GM12872 (cell line): ENCODE measurements around the gene AMIGO1.

Source experiments
- CTCF ChIP-seq: IDR thresholded peaks from 3 replicates; pipeline ENCODE4 v1.5.1; 2011; ENCODE audit warnings: low read depth, mild to moderate bottlenecking, low read length, moderate library complexity; ENCODE audit not compliant: insufficient read depth

Gene AMIGO1

GRCh38 chr1:109537450-109538178 lies 28.1 kb upstream of the AMIGO1 start:
- no peak for TF ChIP-seq CTCF

- TF ChIP-seq CTCF, result no peak
Measured at GRCh38 chr1:109535971-109536491, 26.5 kb upstream of the AMIGO1 start.

GRCh38 chr1:109535481-109535880 lies 26.0 kb upstream of the AMIGO1 start:
- no peak for TF ChIP-seq CTCF

GRCh38 chr1:109534307-109534858 lies 24.9 kb upstream of the AMIGO1 start:
- no peak for TF ChIP-seq CTCF

- TF ChIP-seq CTCF, result peak; percentile 99
Measured at GRCh38 chr1:109532365-109533136, 23.0 kb upstream of the AMIGO1 start.

- TF ChIP-seq CTCF, result no peak
Measured at GRCh38 chr1:109531826-109532364, 22.4 kb upstream of the AMIGO1 start.

- TF ChIP-seq CTCF, result no peak
Measured at GRCh38 chr1:109531380-109531779, 21.9 kb upstream of the AMIGO1 start.
